ENCODE measurements around the gene NRP2. TPM values are rescaled to one million over a fixed set of nuclear protein-coding genes. Genes with fewer than 3 reads are reported as not detected.

Gene NRP2
- total and polyA plus RNA-seq, 4 donors = 3.8 to 17.7 (median 12.2) TPM

DNA sequence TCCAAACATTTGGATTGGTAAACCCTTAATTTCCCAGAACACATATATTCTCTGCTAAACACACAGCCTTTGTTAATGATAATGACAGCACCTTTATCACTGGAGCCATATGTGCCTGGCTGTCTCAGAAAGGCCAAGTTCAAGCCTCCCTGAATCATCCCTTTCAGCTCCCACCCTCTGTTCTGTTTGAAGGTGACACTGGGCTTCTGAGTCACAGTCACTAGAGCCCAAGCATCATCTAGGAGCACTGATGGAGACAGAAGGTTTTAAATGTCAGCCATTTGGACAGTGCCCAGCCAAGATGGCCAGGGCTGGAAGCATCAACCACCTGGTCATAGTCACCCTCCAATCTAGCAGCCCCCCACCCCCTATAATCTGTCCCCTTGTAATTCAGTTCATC is 80.6 kb downstream of the NRP2 start:
- Histone ChIP-seq H3K4me3 (ENCODE audit: low read depth in 1 of 3, low read length in 3 of 3) (no peak overlapping the region), H3K36me3 (ENCODE audit: control insufficient read depth in 4 of 4, insufficient read depth in 3 of 4, low read depth in 1 of 4, low read length in 3 of 4) (no peaks in the 10 kb centered on the region), H3K9me3 (ENCODE audit: control insufficient read depth in 4 of 4, low read length in 3 of 4) (no peaks in the 10 kb centered on the region), H3K9ac (ENCODE audit: low read depth in 1 of 2, low read length in 2 of 2) (no peak overlapping the region), H3K27ac (ENCODE audit: low read depth in 1 of 2, low read length in 2 of 2) (no peak overlapping the region), H3K27me3 (ENCODE audit: control insufficient read depth in 4 of 4, insufficient read depth in 4 of 4, low read length in 3 of 4) (peaks cover 0 to 6% (median 2%) of the 10 kb centered on the region in 4 donors), H3K4me1 (ENCODE audit: control insufficient read depth in 4 of 4, insufficient read depth in 4 of 4, low read length in 3 of 4) (no peaks in the 10 kb centered on the region)
- TF ChIP-seq, protein P1, sequence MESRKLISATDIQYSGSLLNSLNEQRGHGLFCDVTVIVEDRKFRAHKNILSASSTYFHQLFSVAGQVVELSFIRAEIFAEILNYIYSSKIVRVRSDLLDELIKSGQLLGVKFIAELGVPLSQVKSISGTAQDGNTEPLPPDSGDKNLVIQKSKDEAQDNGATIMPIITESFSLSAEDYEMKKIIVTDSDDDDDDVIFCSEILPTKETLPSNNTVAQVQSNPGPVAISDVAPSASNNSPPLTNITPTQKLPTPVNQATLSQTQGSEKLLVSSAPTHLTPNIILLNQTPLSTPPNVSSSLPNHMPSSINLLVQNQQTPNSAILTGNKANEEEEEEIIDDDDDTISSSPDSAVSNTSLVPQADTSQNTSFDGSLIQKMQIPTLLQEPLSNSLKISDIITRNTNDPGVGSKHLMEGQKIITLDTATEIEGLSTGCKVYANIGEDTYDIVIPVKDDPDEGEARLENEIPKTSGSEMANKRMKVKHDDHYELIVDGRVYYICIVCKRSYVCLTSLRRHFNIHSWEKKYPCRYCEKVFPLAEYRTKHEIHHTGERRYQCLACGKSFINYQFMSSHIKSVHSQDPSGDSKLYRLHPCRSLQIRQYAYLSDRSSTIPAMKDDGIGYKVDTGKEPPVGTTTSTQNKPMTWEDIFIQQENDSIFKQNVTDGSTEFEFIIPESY (IDR thresholded peaks at IDR 0.05) = no peak
- TF ChIP-seq, protein P2, sequence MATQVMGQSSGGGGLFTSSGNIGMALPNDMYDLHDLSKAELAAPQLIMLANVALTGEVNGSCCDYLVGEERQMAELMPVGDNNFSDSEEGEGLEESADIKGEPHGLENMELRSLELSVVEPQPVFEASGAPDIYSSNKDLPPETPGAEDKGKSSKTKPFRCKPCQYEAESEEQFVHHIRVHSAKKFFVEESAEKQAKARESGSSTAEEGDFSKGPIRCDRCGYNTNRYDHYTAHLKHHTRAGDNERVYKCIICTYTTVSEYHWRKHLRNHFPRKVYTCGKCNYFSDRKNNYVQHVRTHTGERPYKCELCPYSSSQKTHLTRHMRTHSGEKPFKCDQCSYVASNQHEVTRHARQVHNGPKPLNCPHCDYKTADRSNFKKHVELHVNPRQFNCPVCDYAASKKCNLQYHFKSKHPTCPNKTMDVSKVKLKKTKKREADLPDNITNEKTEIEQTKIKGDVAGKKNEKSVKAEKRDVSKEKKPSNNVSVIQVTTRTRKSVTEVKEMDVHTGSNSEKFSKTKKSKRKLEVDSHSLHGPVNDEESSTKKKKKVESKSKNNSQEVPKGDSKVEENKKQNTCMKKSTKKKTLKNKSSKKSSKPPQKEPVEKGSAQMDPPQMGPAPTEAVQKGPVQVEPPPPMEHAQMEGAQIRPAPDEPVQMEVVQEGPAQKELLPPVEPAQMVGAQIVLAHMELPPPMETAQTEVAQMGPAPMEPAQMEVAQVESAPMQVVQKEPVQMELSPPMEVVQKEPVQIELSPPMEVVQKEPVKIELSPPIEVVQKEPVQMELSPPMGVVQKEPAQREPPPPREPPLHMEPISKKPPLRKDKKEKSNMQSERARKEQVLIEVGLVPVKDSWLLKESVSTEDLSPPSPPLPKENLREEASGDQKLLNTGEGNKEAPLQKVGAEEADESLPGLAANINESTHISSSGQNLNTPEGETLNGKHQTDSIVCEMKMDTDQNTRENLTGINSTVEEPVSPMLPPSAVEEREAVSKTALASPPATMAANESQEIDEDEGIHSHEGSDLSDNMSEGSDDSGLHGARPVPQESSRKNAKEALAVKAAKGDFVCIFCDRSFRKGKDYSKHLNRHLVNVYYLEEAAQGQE (IDR thresholded peaks at IDR 0.05) = no peak
- no peak for TF ChIP-seq SP1 (IDR thresholded peaks at IDR 0.05)
- no peak for TF ChIP-seq JUND (IDR thresholded peaks at IDR 0.05)
- no peak for TF ChIP-seq ATF3 (IDR thresholded peaks at IDR 0.05)
- no peak for TF ChIP-seq RXRA (IDR thresholded peaks at IDR 0.05)
- no peak for TF ChIP-seq GABPA (IDR thresholded peaks at IDR 0.05 in 1 of 2, conservative IDR thresholded peaks at IDR 0.05 in 1 of 2)
- TF ChIP-seq YY1 (IDR thresholded peaks at IDR 0.05) = no peak
- no peak for TF ChIP-seq CTCF (IDR thresholded peaks at IDR 0.05; ENCODE audit: low read depth, low read length, missing input control)
- DNase-seq (ENCODE audit: low spot score) = no peak

- no peak for TF ChIP-seq TAF1 (conservative IDR thresholded peaks at IDR 0.05)
- peak; percentile 29 for TF ChIP-seq CTCF (IDR thresholded peaks at IDR 0.05; ENCODE audit: low read depth, low read length, missing input control)
- peak in 1 of 2 donors; percentile 60 for TF ChIP-seq RAD21 (IDR thresholded peaks at IDR 0.05)
- peaks cover 0 to 6% (median 2%) of the 10 kb centered on the region in 4 donors for H3K27me3 ChIP-seq (ENCODE audit: control insufficient read depth in 4 of 4, insufficient read depth in 4 of 4, low read length in 3 of 4)
- no peak overlapping the region for H3K27ac ChIP-seq (ENCODE audit: low read depth in 1 of 2, low read length in 2 of 2)
- no peaks in the 10 kb centered on the region for H3K36me3 ChIP-seq (ENCODE audit: control insufficient read depth in 4 of 4, insufficient read depth in 3 of 4, low read depth in 1 of 4, low read length in 3 of 4)
- no peaks in the 10 kb centered on the region for H3K9me3 ChIP-seq (ENCODE audit: control insufficient read depth in 4 of 4, low read length in 3 of 4)
- 12% methylated on average over 21 of the region's 21 CpGs for WGBS
- H3K4me1 ChIP-seq (ENCODE audit: control insufficient read depth in 4 of 4, insufficient read depth in 4 of 4, low read length in 3 of 4) = no peaks in the 10 kb centered on the region
- H3K9ac ChIP-seq (ENCODE audit: low read depth in 1 of 2, low read length in 2 of 2) = no peak overlapping the region
- no peak overlapping the region for H3K4me3 ChIP-seq (ENCODE audit: low read depth in 1 of 3, low read length in 3 of 3)
- DNase-seq (ENCODE audit: low spot score) = peak; percentile 70
Observed at GRCh38 chr2:205763708-205764211, 81.5 kb downstream of the NRP2 start.
